WTC11 (cell line): ENCODE data around the gene PDIA6.

Source experiments
- FOXK1 ChIP-seq: sonication (generic); formaldehyde crosslinking; IDR thresholded peaks from 2 replicates; pipeline ENCODE4 v1.8.0; 2022; ENCODE audit warnings: mild to moderate bottlenecking, moderate library complexity, missing genetic modification reagents
- GRHL2 ChIP-seq: fragments of 250-450 bp; sonication (Bioruptor Pico); IDR thresholded peaks from 2 replicates; pipeline ENCODE4 v1.8.0; 2022; ENCODE audit warnings: mild to moderate bottlenecking, moderate library complexity; ENCODE audit not compliant: insufficient replicate concordance, severe bottlenecking
- PRRX2 ChIP-seq: fragments of 250-450 bp; sonication (Bioruptor Pico); IDR thresholded peaks from 2 replicates; pipeline ENCODE4 v1.8.0; 2021; ENCODE audit warnings: mild to moderate bottlenecking
- SP1 ChIP-seq: sonication (generic); formaldehyde crosslinking; conservative IDR thresholded peaks from 2 replicates; pipeline ENCODE4 v1.8.1; 2022; ENCODE audit warnings: missing genetic modification reagents
- TP53 ChIP-seq: sonication (generic); formaldehyde crosslinking; IDR thresholded peaks from 2 replicates; pipeline ENCODE4 v1.8.1; 2023; ENCODE audit warnings: mild to moderate bottlenecking, missing genetic modification reagents
- TF ChIP-seq, protein P1 (sequence below): sonication (generic); formaldehyde crosslinking; IDR thresholded peaks from 2 replicates; pipeline ENCODE4 v1.8.0; 2023; ENCODE audit warnings: missing genetic modification reagents
- TF ChIP-seq, protein P2 (sequence below): fragments of 200-600 bp; IDR thresholded peaks from 2 replicates; pipeline ENCODE4 v1.8.0; 2022; ENCODE audit warnings: antibody characterized with exemption
- TF ChIP-seq, protein P3 (sequence below): sonication (generic); formaldehyde crosslinking; IDR thresholded peaks from 2 replicates; pipeline ENCODE4 v1.8.1; 2022; ENCODE audit warnings: missing genetic modification reagents, borderline replicate concordance
- TF ChIP-seq, protein P4 (sequence below): sonication (generic); formaldehyde crosslinking; IDR thresholded peaks from 2 replicates; pipeline ENCODE4 v1.8.0; 2022; ENCODE audit warnings: missing genetic modification reagents
- TF ChIP-seq, protein P5 (sequence below): sonication (generic); formaldehyde crosslinking; IDR thresholded peaks from 2 replicates; pipeline ENCODE4 v1.8.1; 2023; ENCODE audit warnings: mild to moderate bottlenecking, missing genetic modification reagents, moderate library complexity
- TF ChIP-seq, protein P6 (sequence below): sonication (generic); formaldehyde crosslinking; IDR thresholded peaks from 2 replicates; pipeline ENCODE4 v1.8.0; 2022; ENCODE audit warnings: mild to moderate bottlenecking, missing genetic modification reagents
- TF ChIP-seq, protein P7 (sequence below): sonication (generic); formaldehyde crosslinking; IDR thresholded peaks from 2 replicates; pipeline ENCODE4 v1.8.0; 2022; ENCODE audit warnings: mild to moderate bottlenecking, missing genetic modification reagents

DNA sequence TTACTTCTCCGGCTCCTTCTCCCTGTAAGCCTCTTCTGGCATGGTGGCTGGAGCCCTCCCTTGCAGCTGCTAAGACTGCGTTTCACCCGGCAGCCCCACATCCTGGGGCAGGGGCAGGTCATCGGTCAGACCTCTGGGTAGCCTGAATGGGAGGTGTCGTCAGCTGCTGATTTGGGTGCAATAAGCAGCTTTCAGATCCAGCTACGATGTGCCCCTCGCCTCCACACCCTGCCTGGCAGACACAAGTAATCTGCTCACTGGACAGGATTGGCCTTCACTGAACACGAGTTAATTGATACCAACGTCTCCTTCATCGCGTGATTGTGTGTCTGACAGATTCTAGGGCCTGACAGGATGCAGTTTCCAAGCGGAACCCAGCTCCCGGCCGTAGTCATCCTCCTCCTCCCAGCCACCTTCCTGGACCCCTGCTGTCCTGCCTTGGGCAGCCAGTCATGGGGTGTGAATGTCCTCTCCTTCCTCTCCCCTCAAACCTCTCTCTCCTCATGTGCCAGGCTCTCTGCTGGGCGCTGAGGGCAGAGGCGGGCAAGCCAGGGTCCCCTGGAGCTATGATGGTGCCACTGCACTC lies 18.9 kb upstream of the PDIA6 start:
- TF ChIP-seq, protein P1, sequence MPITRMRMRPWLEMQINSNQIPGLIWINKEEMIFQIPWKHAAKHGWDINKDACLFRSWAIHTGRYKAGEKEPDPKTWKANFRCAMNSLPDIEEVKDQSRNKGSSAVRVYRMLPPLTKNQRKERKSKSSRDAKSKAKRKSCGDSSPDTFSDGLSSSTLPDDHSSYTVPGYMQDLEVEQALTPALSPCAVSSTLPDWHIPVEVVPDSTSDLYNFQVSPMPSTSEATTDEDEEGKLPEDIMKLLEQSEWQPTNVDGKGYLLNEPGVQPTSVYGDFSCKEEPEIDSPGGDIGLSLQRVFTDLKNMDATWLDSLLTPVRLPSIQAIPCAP: no peak
- TF ChIP-seq PRRX2 (CRISPR knock-in tag) (no peak), FOXK1 (CRISPR knock-in tag) (no peak), TP53 (CRISPR knock-in tag) (no peak), GRHL2 (CRISPR knock-in tag) (no peak), SP1 (no peak)
- TF ChIP-seq, protein P2, sequence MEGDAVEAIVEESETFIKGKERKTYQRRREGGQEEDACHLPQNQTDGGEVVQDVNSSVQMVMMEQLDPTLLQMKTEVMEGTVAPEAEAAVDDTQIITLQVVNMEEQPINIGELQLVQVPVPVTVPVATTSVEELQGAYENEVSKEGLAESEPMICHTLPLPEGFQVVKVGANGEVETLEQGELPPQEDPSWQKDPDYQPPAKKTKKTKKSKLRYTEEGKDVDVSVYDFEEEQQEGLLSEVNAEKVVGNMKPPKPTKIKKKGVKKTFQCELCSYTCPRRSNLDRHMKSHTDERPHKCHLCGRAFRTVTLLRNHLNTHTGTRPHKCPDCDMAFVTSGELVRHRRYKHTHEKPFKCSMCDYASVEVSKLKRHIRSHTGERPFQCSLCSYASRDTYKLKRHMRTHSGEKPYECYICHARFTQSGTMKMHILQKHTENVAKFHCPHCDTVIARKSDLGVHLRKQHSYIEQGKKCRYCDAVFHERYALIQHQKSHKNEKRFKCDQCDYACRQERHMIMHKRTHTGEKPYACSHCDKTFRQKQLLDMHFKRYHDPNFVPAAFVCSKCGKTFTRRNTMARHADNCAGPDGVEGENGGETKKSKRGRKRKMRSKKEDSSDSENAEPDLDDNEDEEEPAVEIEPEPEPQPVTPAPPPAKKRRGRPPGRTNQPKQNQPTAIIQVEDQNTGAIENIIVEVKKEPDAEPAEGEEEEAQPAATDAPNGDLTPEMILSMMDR: no peak
- TF ChIP-seq, protein P3, sequence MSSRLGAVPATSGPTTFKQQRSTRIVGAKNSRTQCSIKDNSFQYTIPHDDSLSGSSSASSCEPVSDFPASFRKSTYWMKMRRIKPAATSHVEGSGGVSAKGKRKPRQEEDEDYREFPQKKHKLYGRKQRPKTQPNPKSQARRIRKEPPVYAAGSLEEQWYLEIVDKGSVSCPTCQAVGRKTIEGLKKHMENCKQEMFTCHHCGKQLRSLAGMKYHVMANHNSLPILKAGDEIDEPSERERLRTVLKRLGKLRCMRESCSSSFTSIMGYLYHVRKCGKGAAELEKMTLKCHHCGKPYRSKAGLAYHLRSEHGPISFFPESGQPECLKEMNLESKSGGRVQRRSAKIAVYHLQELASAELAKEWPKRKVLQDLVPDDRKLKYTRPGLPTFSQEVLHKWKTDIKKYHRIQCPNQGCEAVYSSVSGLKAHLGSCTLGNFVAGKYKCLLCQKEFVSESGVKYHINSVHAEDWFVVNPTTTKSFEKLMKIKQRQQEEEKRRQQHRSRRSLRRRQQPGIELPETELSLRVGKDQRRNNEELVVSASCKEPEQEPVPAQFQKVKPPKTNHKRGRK (CRISPR knock-in tag): no peak
- TF ChIP-seq, protein P4, sequence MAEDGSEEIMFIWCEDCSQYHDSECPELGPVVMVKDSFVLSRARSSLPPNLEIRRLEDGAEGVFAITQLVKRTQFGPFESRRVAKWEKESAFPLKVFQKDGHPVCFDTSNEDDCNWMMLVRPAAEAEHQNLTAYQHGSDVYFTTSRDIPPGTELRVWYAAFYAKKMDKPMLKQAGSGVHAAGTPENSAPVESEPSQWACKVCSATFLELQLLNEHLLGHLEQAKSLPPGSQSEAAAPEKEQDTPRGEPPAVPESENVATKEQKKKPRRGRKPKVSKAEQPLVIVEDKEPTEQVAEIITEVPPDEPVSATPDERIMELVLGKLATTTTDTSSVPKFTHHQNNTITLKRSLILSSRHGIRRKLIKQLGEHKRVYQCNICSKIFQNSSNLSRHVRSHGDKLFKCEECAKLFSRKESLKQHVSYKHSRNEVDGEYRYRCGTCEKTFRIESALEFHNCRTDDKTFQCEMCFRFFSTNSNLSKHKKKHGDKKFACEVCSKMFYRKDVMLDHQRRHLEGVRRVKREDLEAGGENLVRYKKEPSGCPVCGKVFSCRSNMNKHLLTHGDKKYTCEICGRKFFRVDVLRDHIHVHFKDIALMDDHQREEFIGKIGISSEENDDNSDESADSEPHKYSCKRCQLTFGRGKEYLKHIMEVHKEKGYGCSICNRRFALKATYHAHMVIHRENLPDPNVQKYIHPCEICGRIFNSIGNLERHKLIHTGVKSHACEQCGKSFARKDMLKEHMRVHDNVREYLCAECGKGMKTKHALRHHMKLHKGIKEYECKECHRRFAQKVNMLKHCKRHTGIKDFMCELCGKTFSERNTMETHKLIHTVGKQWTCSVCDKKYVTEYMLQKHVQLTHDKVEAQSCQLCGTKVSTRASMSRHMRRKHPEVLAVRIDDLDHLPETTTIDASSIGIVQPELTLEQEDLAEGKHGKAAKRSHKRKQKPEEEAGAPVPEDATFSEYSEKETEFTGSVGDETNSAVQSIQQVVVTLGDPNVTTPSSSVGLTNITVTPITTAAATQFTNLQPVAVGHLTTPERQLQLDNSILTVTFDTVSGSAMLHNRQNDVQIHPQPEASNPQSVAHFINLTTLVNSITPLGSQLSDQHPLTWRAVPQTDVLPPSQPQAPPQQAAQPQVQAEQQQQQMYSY (CRISPR knock-in tag): no peak
- TF ChIP-seq, protein P5, sequence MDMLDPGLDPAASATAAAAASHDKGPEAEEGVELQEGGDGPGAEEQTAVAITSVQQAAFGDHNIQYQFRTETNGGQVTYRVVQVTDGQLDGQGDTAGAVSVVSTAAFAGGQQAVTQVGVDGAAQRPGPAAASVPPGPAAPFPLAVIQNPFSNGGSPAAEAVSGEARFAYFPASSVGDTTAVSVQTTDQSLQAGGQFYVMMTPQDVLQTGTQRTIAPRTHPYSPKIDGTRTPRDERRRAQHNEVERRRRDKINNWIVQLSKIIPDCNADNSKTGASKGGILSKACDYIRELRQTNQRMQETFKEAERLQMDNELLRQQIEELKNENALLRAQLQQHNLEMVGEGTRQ (CRISPR knock-in tag): no peak
- TF ChIP-seq, protein P6, sequence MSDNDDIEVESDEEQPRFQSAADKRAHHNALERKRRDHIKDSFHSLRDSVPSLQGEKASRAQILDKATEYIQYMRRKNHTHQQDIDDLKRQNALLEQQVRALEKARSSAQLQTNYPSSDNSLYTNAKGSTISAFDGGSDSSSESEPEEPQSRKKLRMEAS (CRISPR knock-in tag): no peak
- TF ChIP-seq, protein P7, sequence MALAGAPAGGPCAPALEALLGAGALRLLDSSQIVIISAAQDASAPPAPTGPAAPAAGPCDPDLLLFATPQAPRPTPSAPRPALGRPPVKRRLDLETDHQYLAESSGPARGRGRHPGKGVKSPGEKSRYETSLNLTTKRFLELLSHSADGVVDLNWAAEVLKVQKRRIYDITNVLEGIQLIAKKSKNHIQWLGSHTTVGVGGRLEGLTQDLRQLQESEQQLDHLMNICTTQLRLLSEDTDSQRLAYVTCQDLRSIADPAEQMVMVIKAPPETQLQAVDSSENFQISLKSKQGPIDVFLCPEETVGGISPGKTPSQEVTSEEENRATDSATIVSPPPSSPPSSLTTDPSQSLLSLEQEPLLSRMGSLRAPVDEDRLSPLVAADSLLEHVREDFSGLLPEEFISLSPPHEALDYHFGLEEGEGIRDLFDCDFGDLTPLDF (CRISPR knock-in tag): no peak
